ENCODE measurements around the gene LBX2. TPM values are rescaled to one million over a fixed set of nuclear protein-coding genes. Genes with fewer than 3 reads are reported as not detected.
A peak's percentile ranks its signal among the peaks of the same experiment; 100 is the strongest.
"Not testable (repeated sequence)": the region's sequence is repeated elsewhere in the genome, so short reads cannot be mapped to it uniquely, and the experiment has no call there.

Gene LBX2
- polyA plus RNA-seq, 1 donor (not counting 4 experiments of a cell fraction or from before 2014, with no cell fraction given), result 0.09 TPM

DNA sequence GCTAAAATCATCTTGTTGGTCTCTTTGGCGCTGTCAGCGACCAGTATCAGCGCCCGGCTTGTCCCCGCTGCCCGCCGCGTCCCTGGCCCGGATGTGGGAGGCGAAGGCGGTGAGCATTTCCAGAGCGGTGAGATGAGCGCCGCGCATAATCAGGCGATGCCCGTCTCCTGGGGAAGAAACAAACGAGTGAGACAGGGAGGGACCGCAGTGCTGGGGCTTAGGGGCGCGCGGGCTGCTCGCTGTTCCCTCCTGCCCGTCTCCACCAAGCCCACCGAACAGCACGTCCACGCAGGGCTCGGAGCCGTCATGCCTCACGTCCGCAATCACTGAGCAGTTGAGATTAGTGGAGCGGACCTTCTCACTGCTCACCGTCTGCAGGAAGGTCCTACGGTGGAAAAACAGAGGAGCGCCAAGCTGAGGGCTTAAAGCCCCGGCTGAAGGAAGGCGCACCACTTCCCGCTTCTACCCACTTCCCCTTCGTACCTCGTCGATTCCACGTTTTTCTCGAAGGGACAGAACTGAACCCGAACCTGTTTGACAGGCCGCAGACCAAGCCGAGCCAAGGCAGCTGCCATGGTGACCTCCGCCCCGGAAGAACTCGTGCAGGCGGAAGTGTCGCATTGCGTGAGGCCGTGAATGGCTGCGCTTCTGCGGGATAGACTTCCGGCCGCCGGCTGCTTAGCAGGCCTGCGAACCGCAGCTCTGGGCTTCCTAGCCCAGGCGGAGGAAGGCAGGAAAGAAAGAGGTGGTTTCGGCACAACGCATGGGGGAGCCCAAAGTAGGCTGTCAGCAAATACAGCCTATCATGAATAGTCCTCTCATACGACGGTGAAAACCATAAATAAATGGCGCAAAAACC is 27.1 kb downstream of the LBX2 start, which contains the start of gene MRPL53:
Gene MRPL53 (minus strand): TSS at position 595 of the 859 bp plus-strand sequence. CDS start 20 bp downstream, at position 575.
- Histone ChIP-seq H3K4me1 (ENCODE audit: control insufficient read depth, extremely low read depth, insufficient read depth, low read length) (peaks cover 9% of the 10 kb centered on the region), H3K9me3 (ENCODE audit: control insufficient read depth, low read depth, low read length) (no peaks in the 10 kb centered on the region), H3K27me3 (ENCODE audit: control insufficient read depth, extremely low read depth, insufficient read depth, low read length) (no peaks in the 10 kb centered on the region), H3K9me1 (ENCODE audit: control insufficient read depth, extremely low read depth, insufficient read depth, low read length) (no peaks in the 10 kb centered on the region), H3K79me2 (ENCODE audit: control insufficient read depth, insufficient read depth, low read length) (no peaks in the 10 kb centered on the region), H2AFZ (ENCODE audit: control insufficient read depth, low read length) (peak within 1 kb of the TSS; percentile 95), H3K9ac (ENCODE audit: control insufficient read depth, extremely low read depth, insufficient read depth, low read length) (peak within 1 kb of the TSS; percentile 93), H4K20me1 (ENCODE audit: control insufficient read depth, extremely low read depth, insufficient read depth, low read length) (no peaks in the 10 kb centered on the region), H3K4me2 (ENCODE audit: control insufficient read depth, extremely low read depth, insufficient read depth, low read depth, low read length) (peak within 1 kb of the TSS; percentile 97), H3K36me3 (ENCODE audit: control insufficient read depth in 2 of 2, extremely low read depth in 1 of 2, insufficient read depth in 2 of 2, low read length in 2 of 2) (peaks cover 11 to 12% of the 10 kb centered on the region in 2 experiments), H3K27ac (ENCODE audit: control insufficient read depth, insufficient read depth, low read length) (peak within 1 kb of the TSS; percentile 89), H3K4me3 (ENCODE audit: control insufficient read depth in 2 of 3, extremely low read depth in 1 of 3, insufficient read depth in 2 of 3, low read depth in 1 of 3, low read length in 3 of 3) (peak within 1 kb of the TSS; percentile 67 to 99 (median 75))
- TF ChIP-seq, protein P1, sequence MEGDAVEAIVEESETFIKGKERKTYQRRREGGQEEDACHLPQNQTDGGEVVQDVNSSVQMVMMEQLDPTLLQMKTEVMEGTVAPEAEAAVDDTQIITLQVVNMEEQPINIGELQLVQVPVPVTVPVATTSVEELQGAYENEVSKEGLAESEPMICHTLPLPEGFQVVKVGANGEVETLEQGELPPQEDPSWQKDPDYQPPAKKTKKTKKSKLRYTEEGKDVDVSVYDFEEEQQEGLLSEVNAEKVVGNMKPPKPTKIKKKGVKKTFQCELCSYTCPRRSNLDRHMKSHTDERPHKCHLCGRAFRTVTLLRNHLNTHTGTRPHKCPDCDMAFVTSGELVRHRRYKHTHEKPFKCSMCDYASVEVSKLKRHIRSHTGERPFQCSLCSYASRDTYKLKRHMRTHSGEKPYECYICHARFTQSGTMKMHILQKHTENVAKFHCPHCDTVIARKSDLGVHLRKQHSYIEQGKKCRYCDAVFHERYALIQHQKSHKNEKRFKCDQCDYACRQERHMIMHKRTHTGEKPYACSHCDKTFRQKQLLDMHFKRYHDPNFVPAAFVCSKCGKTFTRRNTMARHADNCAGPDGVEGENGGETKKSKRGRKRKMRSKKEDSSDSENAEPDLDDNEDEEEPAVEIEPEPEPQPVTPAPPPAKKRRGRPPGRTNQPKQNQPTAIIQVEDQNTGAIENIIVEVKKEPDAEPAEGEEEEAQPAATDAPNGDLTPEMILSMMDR (optimal IDR thresholded peaks at IDR 0.05 in 1 of 3, IDR thresholded peaks at IDR 0.05 in 1 of 3, conservative IDR thresholded peaks at IDR 0.05 in 1 of 3; ENCODE audit: extremely low read depth in 1 of 3, insufficient read depth in 2 of 3, low read length in 3 of 3), result no peak
- no peak for TF ChIP-seq EZH2 (IDR thresholded peaks at IDR 0.05; ENCODE audit: low read length)
- FAIRE-seq, result no peak
- no peak for DNase-seq (ENCODE audit: low read depth, low spot score)
- dilution Hi-C loops (cut with MboI; ENCODE audit: extremely low pct_ligation_motif_present, low sequenced_read_pairs), result no loop called here

DNA sequence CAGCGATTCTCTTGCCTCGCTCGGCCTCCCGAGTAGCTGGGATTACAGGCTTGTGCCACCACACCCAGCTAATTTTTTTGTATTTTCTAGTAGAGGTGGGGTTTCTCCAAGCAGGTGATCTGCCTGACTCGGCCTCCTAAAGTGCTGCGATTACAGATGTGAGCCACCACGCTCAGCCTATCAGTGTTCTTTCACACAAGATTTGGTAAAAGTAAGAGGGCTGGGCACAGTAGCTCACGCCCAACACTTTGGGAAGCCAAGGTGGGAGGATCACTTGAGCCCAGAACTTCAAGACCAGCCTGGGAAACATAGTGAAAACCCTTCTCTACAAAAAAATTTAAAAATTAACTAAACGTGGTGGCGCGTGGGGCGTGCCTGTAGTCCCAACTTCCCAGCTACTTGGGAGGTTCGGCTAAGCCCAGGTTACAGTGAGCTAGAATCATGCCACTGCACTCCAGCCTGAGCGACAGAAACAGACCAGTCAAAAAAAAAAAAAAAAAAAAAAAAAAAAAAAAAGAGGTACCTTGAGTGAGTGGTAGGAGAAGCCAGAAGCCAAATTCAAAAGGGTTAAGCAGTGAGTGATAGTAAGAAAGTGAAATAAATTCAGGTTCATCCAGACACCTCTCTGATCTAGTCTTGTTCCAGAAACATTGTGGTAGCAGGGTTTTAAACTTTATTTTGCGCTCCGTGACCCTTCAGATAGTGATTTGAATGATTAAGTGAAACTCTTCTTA is 27.9 kb downstream of the LBX2 start:
- peak overlapping the region; percentile 95 for H2AFZ ChIP-seq (ENCODE audit: control insufficient read depth, low read length)
- FAIRE-seq, result no peak

DNA sequence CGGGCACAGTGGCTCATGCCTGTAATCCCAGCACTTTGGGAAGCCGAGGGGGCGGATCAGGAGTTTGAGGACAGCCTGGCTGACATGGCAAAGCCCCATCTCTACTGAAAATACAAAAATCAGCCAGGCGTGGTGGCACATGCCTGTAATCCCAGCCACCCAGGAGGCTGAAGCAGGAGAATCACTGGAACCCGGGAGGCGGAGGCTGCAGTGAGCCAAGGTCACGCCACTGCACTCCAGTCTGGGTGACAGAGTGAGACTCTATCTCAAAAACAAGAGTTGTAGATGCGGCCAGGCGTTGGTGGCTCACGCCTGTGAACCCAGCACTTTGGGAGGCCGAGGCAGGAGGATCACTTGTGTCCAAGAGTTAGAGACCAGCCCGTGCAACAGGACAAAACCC is 28.7 kb downstream of the LBX2 start:
- H3K4me3 ChIP-seq (ENCODE audit: control insufficient read depth in 2 of 3, extremely low read depth in 1 of 3, insufficient read depth in 2 of 3, low read depth in 1 of 3, low read length in 3 of 3); H3K4me2 ChIP-seq (ENCODE audit: control insufficient read depth, extremely low read depth, insufficient read depth, low read depth, low read length); H3K4me1 ChIP-seq (ENCODE audit: control insufficient read depth, extremely low read depth, insufficient read depth, low read length); H3K9ac ChIP-seq (ENCODE audit: control insufficient read depth, extremely low read depth, insufficient read depth, low read length); H2AFZ ChIP-seq (ENCODE audit: control insufficient read depth, low read length); H3K9me3 ChIP-seq (ENCODE audit: control insufficient read depth, low read depth, low read length); H3K9me1 ChIP-seq (ENCODE audit: control insufficient read depth, extremely low read depth, insufficient read depth, low read length); H4K20me1 ChIP-seq (ENCODE audit: control insufficient read depth, extremely low read depth, insufficient read depth, low read length); FAIRE-seq; dilution Hi-C loops (cut with MboI; ENCODE audit: extremely low pct_ligation_motif_present, low sequenced_read_pairs); DNase-seq (ENCODE audit: low read depth, low spot score); H3K79me2 ChIP-seq (ENCODE audit: control insufficient read depth, insufficient read depth, low read length); H3K27ac ChIP-seq (ENCODE audit: control insufficient read depth, insufficient read depth, low read length); H3K27me3 ChIP-seq (ENCODE audit: control insufficient read depth, extremely low read depth, insufficient read depth, low read length): not testable (repeated sequence)
- H3K36me3 ChIP-seq (ENCODE audit: control insufficient read depth in 2 of 2, extremely low read depth in 1 of 2, insufficient read depth in 2 of 2, low read length in 2 of 2), result peaks cover 11 to 12% of the 10 kb centered on the region in 2 experiments

More for the DNA sequence above, 27.9 kb downstream of the LBX2 start:
- Histone ChIP-seq H3K4me3 (ENCODE audit: control insufficient read depth in 2 of 3, extremely low read depth in 1 of 3, insufficient read depth in 2 of 3, low read depth in 1 of 3, low read length in 3 of 3) (peak overlapping the region; percentile 67 to 99 (median 75)), H3K36me3 (ENCODE audit: control insufficient read depth in 2 of 2, extremely low read depth in 1 of 2, insufficient read depth in 2 of 2, low read length in 2 of 2) (peaks cover 11 to 12% of the 10 kb centered on the region in 2 experiments), H3K9me3 (ENCODE audit: control insufficient read depth, low read depth, low read length) (no peaks in the 10 kb centered on the region), H3K4me2 (ENCODE audit: control insufficient read depth, extremely low read depth, insufficient read depth, low read depth, low read length) (peak overlapping the region; percentile 97), H3K9me1 (ENCODE audit: control insufficient read depth, extremely low read depth, insufficient read depth, low read length) (no peaks in the 10 kb centered on the region), H3K4me1 (ENCODE audit: control insufficient read depth, extremely low read depth, insufficient read depth, low read length) (peaks cover 9% of the 10 kb centered on the region), H3K27ac (ENCODE audit: control insufficient read depth, insufficient read depth, low read length) (peak overlapping the region; percentile 89), H4K20me1 (ENCODE audit: control insufficient read depth, extremely low read depth, insufficient read depth, low read length) (no peaks in the 10 kb centered on the region), H3K79me2 (ENCODE audit: control insufficient read depth, insufficient read depth, low read length) (no peaks in the 10 kb centered on the region), H3K9ac (ENCODE audit: control insufficient read depth, extremely low read depth, insufficient read depth, low read length) (peak overlapping the region; percentile 93), H3K27me3 (ENCODE audit: control insufficient read depth, extremely low read depth, insufficient read depth, low read length) (no peaks in the 10 kb centered on the region)
- no peak for DNase-seq (ENCODE audit: low read depth, low spot score)
- dilution Hi-C loops (cut with MboI; ENCODE audit: extremely low pct_ligation_motif_present, low sequenced_read_pairs), result no loop called here
- TF ChIP-seq, protein P1 (optimal IDR thresholded peaks at IDR 0.05 in 1 of 3, IDR thresholded peaks at IDR 0.05 in 1 of 3, conservative IDR thresholded peaks at IDR 0.05 in 1 of 3; ENCODE audit: extremely low read depth in 1 of 3, insufficient read depth in 2 of 3, low read length in 3 of 3), result no peak
- TF ChIP-seq EZH2 (IDR thresholded peaks at IDR 0.05; ENCODE audit: low read length), result no peak

All from keratinocyte (primary cell).